GM21786 (cell line): ENCODE measurements around the gene SMIM28.

Experiments
- ATAC-seq: cut with Tn5 transposase; IDR thresholded peaks from one replicate; pipeline ENCODE4 v1.9.1; 2021; ENCODE audit not compliant: unreplicated experiment

The SMIM28 gene

DNA sequence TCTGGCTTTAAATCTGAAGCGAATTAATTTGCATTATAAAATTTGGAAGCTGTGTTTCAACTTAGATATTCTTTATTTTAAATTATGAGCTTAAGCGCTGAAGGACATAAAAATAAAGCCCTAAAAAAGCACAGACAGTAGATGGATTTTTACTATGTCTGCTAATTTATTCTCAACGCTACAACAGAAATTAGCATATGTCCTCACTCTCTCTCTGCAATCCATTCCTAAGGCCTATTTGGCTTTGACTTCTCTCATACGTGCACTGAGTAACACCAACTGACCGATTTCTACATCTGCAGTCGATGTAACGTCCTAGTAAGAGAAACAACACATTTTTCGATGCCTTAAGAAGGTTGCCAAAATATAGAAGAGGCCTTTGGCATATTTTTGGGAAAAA, 50.0 kb downstream of the SMIM28 start:
- no peak for ATAC-seq

DNA sequence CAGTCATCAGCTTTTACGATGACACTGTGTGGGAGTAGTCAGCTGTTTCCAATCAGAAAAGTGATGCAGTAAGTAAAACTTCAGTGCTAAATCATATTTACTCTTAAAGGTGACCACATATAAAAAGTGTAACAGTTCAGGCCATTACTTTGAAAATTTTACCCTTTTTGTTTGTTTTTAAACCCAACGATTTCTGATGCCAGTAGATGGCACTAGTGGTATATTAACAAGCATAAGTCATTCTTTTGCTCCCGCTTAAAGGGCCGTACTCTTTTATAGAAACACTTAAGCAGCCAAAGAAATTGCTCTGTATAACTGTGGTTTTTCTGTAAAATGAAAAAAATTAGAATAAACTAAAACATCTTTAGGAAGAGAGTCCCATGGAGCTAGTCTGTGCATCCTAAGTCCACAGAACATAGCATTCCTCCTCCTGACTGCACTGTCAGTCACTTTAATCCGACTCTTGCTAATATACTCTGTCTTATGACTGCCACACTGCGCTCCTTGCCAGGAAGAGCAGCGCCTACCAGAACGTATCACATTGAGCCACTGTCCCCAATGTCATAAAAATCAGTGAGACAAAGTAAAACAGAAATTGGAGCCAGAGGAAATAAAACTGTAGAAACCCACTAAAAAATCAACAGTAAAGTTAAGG, 51.4 kb downstream of the SMIM28 start:
- no peak for ATAC-seq

DNA sequence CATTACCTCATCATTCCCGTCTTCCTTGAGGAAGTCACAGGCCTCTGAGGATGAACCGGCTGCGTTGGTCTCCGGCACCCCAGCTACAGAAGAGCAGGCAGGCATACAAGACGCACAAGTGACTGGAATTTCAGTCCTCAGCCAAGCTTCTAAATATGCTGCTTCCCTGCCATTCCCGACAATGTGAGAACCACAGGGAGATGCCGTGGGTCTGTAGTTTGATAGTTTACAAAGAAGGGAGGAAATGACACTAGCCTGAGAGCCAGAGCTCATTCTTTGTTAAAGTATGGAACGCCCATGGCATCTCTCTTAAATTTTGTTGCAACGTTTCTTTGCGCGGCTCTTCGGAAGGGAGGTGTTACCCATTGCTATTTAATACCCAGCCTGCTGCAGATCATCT, 52.1 kb downstream of the SMIM28 start:
- ATAC-seq: no peak

DNA sequence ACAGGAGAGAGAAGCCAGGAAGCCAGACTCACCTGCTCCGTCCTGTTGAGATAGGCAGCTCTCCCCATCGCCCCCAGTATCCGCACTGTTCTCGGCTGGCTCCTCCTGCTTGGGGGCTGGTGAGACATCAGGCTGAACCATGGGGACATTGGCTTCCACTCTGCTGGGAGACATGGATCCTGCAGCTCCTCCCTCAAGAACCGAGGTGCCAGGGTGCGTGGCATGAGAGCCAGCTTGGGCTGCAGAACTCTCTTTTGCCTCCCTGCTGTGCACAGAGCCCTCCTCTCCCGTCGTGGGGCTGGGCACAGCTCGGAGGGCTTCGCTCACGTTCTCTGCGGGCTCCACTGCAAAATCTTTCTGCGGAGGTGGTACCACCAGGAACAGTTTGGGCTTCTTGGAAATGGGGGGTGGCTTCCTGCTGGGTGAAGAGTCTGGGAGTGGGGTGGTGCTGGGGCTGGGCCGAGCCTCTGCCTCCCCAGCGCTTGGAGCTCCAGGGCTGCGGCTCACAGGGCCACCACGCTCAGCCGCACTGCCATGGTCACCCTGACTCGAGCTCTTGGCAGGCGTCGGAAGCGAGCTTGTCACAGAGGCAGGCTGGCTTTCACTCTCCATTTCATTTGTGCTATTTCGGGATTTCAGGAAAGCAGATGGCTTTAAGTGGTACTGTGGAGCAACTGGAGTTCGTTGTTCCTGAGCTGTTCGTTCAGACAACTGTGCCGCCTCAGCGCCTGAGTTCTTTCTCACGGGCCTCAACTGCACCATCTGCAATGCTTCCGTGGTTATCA, 52.8 kb downstream of the SMIM28 start:
- no peak for ATAC-seq

DNA sequence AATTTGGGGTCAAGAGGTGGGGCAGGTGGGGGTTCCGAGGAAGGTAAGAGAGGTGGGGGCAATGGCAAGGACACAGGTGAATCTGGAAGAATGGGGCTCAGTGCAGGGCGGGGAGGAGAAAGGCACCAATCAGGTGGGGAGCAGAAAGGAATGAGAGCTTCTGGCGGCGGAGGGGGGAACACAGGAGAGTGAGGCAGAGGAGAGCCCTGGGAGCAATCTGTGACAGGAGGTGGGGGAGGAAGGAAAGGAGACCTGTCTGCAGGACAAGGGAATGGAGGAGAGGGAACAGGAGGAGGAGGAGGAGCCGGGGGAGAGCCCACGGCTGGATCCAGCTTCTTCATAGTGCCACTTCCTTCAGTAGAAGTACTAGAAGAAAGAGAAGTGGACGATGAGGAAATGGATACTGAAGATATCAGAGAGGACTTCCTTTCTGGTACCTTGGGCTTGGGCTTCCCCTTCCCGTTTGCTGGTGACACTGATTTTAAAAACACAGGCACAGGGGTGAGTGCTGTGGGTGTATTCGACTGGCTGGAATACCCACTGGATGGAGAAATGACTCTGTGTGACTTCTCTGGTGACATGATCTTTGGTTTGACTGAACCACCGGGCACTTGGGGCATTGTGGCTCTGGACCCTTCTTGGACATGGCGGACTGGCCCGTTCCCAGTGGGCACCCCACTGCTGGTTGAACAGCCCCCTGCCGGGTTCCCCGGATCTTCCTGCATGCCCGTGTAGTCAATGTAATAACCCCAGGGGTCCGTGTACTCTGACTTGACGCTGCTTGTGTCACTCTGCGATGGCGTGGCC, 53.8 kb downstream of the SMIM28 start:
- ATAC-seq: no peak

DNA sequence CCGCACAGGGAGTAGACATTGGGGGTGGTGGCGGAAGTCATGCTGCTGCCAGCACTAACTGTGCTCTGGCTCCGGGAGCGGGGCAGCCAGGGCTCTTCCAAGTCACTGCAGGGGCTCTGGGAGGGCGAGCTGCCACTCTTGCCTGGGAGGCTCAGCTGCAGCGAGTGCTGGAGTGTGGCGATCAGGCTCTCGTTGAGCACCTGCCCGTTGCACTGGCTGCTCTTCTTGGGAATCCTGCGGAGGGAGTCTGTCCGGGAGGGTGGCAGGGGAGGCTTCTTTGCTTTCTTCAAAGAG, 54.3 kb downstream of the SMIM28 start:
- ATAC-seq: no peak
